Measurements from ENCODE around the gene COA1.
"Not testable (repeated sequence)": the region's sequence is repeated elsewhere in the genome, so short reads cannot be mapped to it uniquely, and the experiment has no call there.

Gene COA1

GRCh38 chr7:43649755-43650274, 79.5 kb downstream of the COA1 start:
- no peak for DNase-seq

- no peak for DNase-seq
These were observed 80.6 kb downstream of the COA1 start for GRCh38 chr7:43648473-43649406.

GRCh38 chr7:43647673-43648472, 81.5 kb downstream of the COA1 start:
- DNase-seq: peak; percentile 97 to 98

GRCh38 chr7:43647339-43647672, 82.0 kb downstream of the COA1 start:
- no peak for DNase-seq

- no peak for DNase-seq
These were observed 82.6 kb downstream of the COA1 start for GRCh38 chr7:43646603-43647338.

GRCh38 chr7:43645699-43646226, 83.6 kb downstream of the COA1 start:
- no peak for DNase-seq

- DNase-seq: no peak
These were observed 85.5 kb downstream of the COA1 start for GRCh38 chr7:43643846-43644245.

GRCh38 chr7:43642897-43643630, 86.3 kb downstream of the COA1 start:
- peak; percentile 13 to 81 for DNase-seq

- DNase-seq: no peak
These were observed 88.6 kb downstream of the COA1 start for GRCh38 chr7:43640679-43641078.

- peak; percentile 71 to 83 for DNase-seq
These were observed 89.3 kb downstream of the COA1 start for GRCh38 chr7:43639858-43640491.

- DNase-seq: no peak
These were observed 92.1 kb downstream of the COA1 start for GRCh38 chr7:43637114-43637806.

GRCh38 chr7:43636093-43636492, 93.2 kb downstream of the COA1 start:
- no peak for DNase-seq

GRCh38 chr7:43634384-43634783, 94.9 kb downstream of the COA1 start:
- no peak for DNase-seq

- DNase-seq: no peak
These were observed 96.6 kb downstream of the COA1 start for GRCh38 chr7:43632746-43633145.

- DNase-seq: no peak
These were observed 97.8 kb downstream of the COA1 start for GRCh38 chr7:43631559-43631958.

GRCh38 chr7:43630482-43630881, 98.8 kb downstream of the COA1 start:
- DNase-seq: no peak

GRCh38 chr7:43629857-43630256, 99.5 kb downstream of the COA1 start:
- DNase-seq: no peak

GRCh38 chr7:43628431-43628830, 100.9 kb downstream of the COA1 start:
- DNase-seq: no peak

- not testable (repeated sequence) for DNase-seq
These were observed 101.5 kb downstream of the COA1 start for GRCh38 chr7:43627798-43628197.

GRCh38 chr7:43626695-43627094, 102.6 kb downstream of the COA1 start:
- DNase-seq: no peak

- no peak for DNase-seq
These were observed 103.3 kb downstream of the COA1 start for GRCh38 chr7:43625980-43626379.
